Heart left ventricle (tissue), 16 donors: Measurements from ENCODE around the gene HOXD8. TPM values are rescaled to one million over a fixed set of nuclear protein-coding genes. Genes with fewer than 3 reads are reported as not detected.

ENCODE experiments used
- ATAC-seq, 4 donors: fragments of 200-7000 bp; cut with Tn5 transposase; one replicate each; pipeline ENCODE4 v1.9.1; 2020 to 2022; ENCODE audit warnings: moderate library complexity in 4 of 4, mild to moderate bottlenecking in 3 of 4, moderate number of reproducible peaks in 1 of 4
- DNase-seq, 5 donors: peaks; one replicate each; pipeline ENCODE4 v3.0.0-alpha.2; 2020
- H3K27ac ChIP-seq, 12 donors: fragments of 200-600 bp; sonication (generic) in 4 of 12; one replicate each; pipeline versions ENCODE4 v1.5.0 to v1.8.0; 2016 to 2022; ENCODE audit warnings: mild to moderate bottlenecking in 2 of 12
- H3K27me3 ChIP-seq, 9 donors: fragments of 200-600 bp; sonication (generic) in 2 of 9; one replicate each; pipeline versions ENCODE4 v1.5.1 to v1.8.0; 2016 to 2022; ENCODE audit warnings: mild to moderate bottlenecking in 3 of 9
- H3K36me3 ChIP-seq, 9 donors: fragments of 200-600 bp; sonication (generic) in 2 of 9; one replicate each; pipeline versions ENCODE4 v1.5.0 to v1.8.0; 2018 to 2022; ENCODE audit warnings: mild to moderate bottlenecking in 2 of 9
- H3K4me1 ChIP-seq, 12 donors: fragments of 200-600 bp; sonication (generic) in 4 of 12; one replicate each; pipeline versions ENCODE4 v1.5.0 to v1.8.0; 2016 to 2022; ENCODE audit warnings: mild to moderate bottlenecking in 3 of 12
- H3K4me3 ChIP-seq, 12 donors: fragments of 200-600 bp; sonication (generic) in 4 of 12; one replicate each; pipeline versions ENCODE4 v1.5.0 to v1.8.0; 2017 to 2022; ENCODE audit warnings: mild to moderate bottlenecking in 9 of 12, moderate library complexity in 4 of 12
- H3K9me3 ChIP-seq, 12 donors: fragments of 200-600 bp; sonication (generic) in 4 of 12; one replicate each; pipeline versions ENCODE4 v1.5.0 to v1.8.0; 2016 to 2022; ENCODE audit warnings: mild to moderate bottlenecking in 1 of 12
- CTCF ChIP-seq, 12 donors: fragments of 200-600 bp; sonication (generic) in 4 of 12; IDR thresholded peaks; one replicate each; pipeline versions ENCODE4 v1.5.0 to v1.8.0; 2018 to 2022; ENCODE audit warnings: antibody characterized with exemption in 12 of 12, mild to moderate bottlenecking in 5 of 12
- POLR2A ChIP-seq, 2 donors: fragments of 450-650 bp; IDR thresholded peaks; one replicate each; pipeline ENCODE4 v1.6.1; 2017; ENCODE audit warnings: antibody characterized with exemption in 2 of 2, mild to moderate bottlenecking in 2 of 2, moderate library complexity in 2 of 2
- WGBS, 4 donors: extraction: QIAGEN DNeasy Blood & Tissue Kit in 2 of 4; methylation state at CpG; one replicate each; pipeline versions ENCODE4 v1.1.5 to v1.1.7; 2013 to 2018; 5-methylcytosine and 5-hydroxymethylcytosine counted together
- intact Hi-C, 10 donors: fragments of 100-400 bp; cut with DNase I; formaldehyde crosslinking; loops; one replicate each; pipeline versions ENCODE4 v1.11.1 to v1.14.2; 2022
- polyA plus RNA-seq, 2 donors: library from polyadenylated mRNA; stranded (reverse); fragments of 200-250 nt; gene quantifications; one replicate each; pipeline ENCODE4 v1.2.3, GENCODE V29; 2013
- total RNA-seq, 9 donors: library from RNA; depleted of rRNA in 2 of 9; stranded (reverse); fragments of >200 nt in 2 of 9; fragmentation: NEBNext Ultra II Directional in 3 of 9; extraction: Animal tissue kit (Norgen Biotek cat#: 25700) in 3 of 9; gene quantifications; one replicate each; pipeline versions ENCODE4 v1.1.0 to v1.2.4, GENCODE V29; 2016 to 2023
- donor health status: ischemic (EF 13 %, LVEDD 7.1; RV severe dilation, severe dysfunction).
- donor health status: healthy with polysubstance abuse.
- donor health status: DM: no; HTN: yes; CAD: no.
- donor health status: DM: no; HTN: no; CAD: no.
- donor health status: ischemic (EF 25% LVEDD 6.9; RV normal size, moderate dysfunction).
- donor health status: ischemic (EF 25% LVEDD 5.7; RV mildly dilated, moderate dysfunction).
- donor health status: healthy.
- donor health status: DM: yes; HTN: yes; CAD: no.
- donor health status: ischemic (EF 35%, LVEDD 5.7; RV mildly dilated, moderate dysfunction).
- donor health status: nonischemic (EF 11% LVEDD 7.7; RV severe dilation, severe dysfunction).
- donor health status: DM: yes; HTN: yes; CAD: no.
- donor health status: PGD.
- donor health status: ischemic (EF 29% LVEDD 5.4; RV normal size, mild dysfunction).
- donor health status: nonischemic (EF 23%, LVEDD 6.1; RV moderate dilation, normal function).

Gene HOXD8
- total and polyA plus RNA-seq, 11 donors: 0.21 to 1.8 (median 0.53) TPM

- peaks cover 4 to 47% (median 23%) of the 10 kb centered on the region in 12 donors for H3K4me1 ChIP-seq
- H3K9me3 ChIP-seq: no peaks in the 10 kb centered on the region
- H3K27me3 ChIP-seq: peaks cover 79 to 100% (median 94%) of the 10 kb centered on the region in 9 donors
- no peaks in the 10 kb centered on the region for H3K36me3 ChIP-seq
- TF ChIP-seq CTCF (IDR thresholded peaks at IDR 0.05) (no peak), POLR2A (IDR thresholded peaks at IDR 0.05) (no peak)
- intact Hi-C loops: loop anchor here (1.0 to 10.0 kb wide), 13 partner anchors 327 to 1023 kb away; no protein-coding TSS in a partner anchor
- no peak overlapping the region for H3K27ac ChIP-seq
- 19 to 45% (median 35%) methylated on average over 6 of the region's 6 CpGs for WGBS, 4 donors
- no peak for ATAC-seq
- no peak for DNase-seq
- H3K4me3 ChIP-seq: no peak overlapping the region
These were observed 3.8 kb upstream of the HOXD8 start for GRCh38 chr2:176125772-176126054.

- H3K4me1 ChIP-seq: peaks cover 4 to 41% (median 22%) of the 10 kb centered on the region in 12 donors
- DNase-seq: peak in 3 of 5 donors; percentile 60 to 71 (median 63)
- no peak overlapping the region for H3K27ac ChIP-seq
- H3K27me3 ChIP-seq: peaks cover 79 to 100% (median 94%) of the 10 kb centered on the region in 9 donors
- no peak for ATAC-seq
- H3K9me3 ChIP-seq: no peaks in the 10 kb centered on the region
- intact Hi-C loops: loop anchor here (1.0 to 10.0 kb wide), 13 partner anchors 325 to 1022 kb away; no protein-coding TSS in a partner anchor
- TF ChIP-seq CTCF (IDR thresholded peaks at IDR 0.05) (peak; percentile 82 to 97 (median 93)), POLR2A (IDR thresholded peaks at IDR 0.05) (no peak)
- H3K36me3 ChIP-seq: no peaks in the 10 kb centered on the region
- WGBS, 4 donors: 2 to 4% (median 3%) methylated on average over 13 of the region's 13 CpGs
- H3K4me3 ChIP-seq: no peak overlapping the region
These were observed 2.4 kb upstream of the HOXD8 start for GRCh38 chr2:176126929-176127773.

GRCh38 chr2:176127774-176128072 lies 1.8 kb upstream of the HOXD8 start:
- 20 to 30% (median 26%) methylated on average over 4 of the region's 4 CpGs for WGBS, 4 donors
- TF ChIP-seq CTCF (IDR thresholded peaks at IDR 0.05): no peak
- TF ChIP-seq POLR2A (IDR thresholded peaks at IDR 0.05): no peak
- intact Hi-C loops: loop anchor here (2.0 to 10.0 kb wide), 12 partner anchors 325 to 1021 kb away; no protein-coding TSS in a partner anchor
- Histone ChIP-seq H3K9me3 (no peaks in the 10 kb centered on the region), H3K36me3 (no peaks in the 10 kb centered on the region), H3K4me1 (peaks cover 3 to 41% (median 17%) of the 10 kb centered on the region in 12 donors), H3K27me3 (peaks cover 79 to 100% (median 94%) of the 10 kb centered on the region in 9 donors), H3K27ac (no peak overlapping the region), H3K4me3 (no peak overlapping the region)
- no peak for DNase-seq
- ATAC-seq: no peak

- Histone ChIP-seq H3K4me3 (peak overlapping the region in 11 of 12 donors; percentile 1 to 61 (median 48)), H3K9me3 (no peaks in the 10 kb centered on the region), H3K36me3 (no peaks in the 10 kb centered on the region), H3K27ac (peak overlapping the region in 3 of 12 donors; percentile 82 to 86 (median 85)), H3K27me3 (peaks cover 79 to 100% (median 94%) of the 10 kb centered on the region in 9 donors), H3K4me1 (peaks cover 0 to 35% (median 11%) of the 10 kb centered on the region in 12 donors)
- ATAC-seq (no peak), DNase-seq (no peak)
- TF ChIP-seq CTCF (IDR thresholded peaks at IDR 0.05): no peak
- no peak for TF ChIP-seq POLR2A (IDR thresholded peaks at IDR 0.05)
- intact Hi-C loops: loop anchor here (5.0 to 10.0 kb wide), 10 partner anchors 324 to 1019 kb away; no protein-coding TSS in a partner anchor
- 8 to 17% (median 15%) methylated on average over 48 to 49 of the region's 49 CpGs for WGBS, 4 donors
These were observed 1.1 kb upstream of the HOXD8 start for GRCh38 chr2:176128172-176128981.
